Astrocyte of the spinal cord (primary cell): Measurements from ENCODE around the gene SCAMP4.

Experiments
- DNase-seq: peaks from one replicate; pipeline ENCODE4 v3.0.0; 2011; ENCODE audit warnings: low read depth, low spot score
- H3K4me3 ChIP-seq: 2 replicates; pipeline ENCODE4 v1.5.1; 2011; ENCODE audit warnings: low read depth, mild to moderate bottlenecking, low read length, moderate library complexity
- CTCF ChIP-seq: IDR thresholded peaks from 2 replicates; pipeline ENCODE4 v1.5.1; 2012; ENCODE audit warnings: low read depth, mild to moderate bottlenecking, low read length, inconsistent platforms
- in situ Hi-C: cut with HindIII; loops from 2 replicates; pipeline ENCODE4 v1.10.0; 2017; ENCODE audit warnings: low sequenced_read_pairs

The SCAMP4 gene

GRCh38 chr19:1911995-1912394, 6.8 kb downstream of the SCAMP4 start:
- TF ChIP-seq CTCF, result no peak
- in situ Hi-C loops, result no loop called here
- H3K4me3 ChIP-seq, result no peak overlapping the region
- no peak for DNase-seq

- no peak for DNase-seq
- in situ Hi-C loops, result no loop called here
- TF ChIP-seq CTCF, result no peak
- no peak overlapping the region for H3K4me3 ChIP-seq
Measured at GRCh38 chr19:1912760-1913505, 7.7 kb downstream of the SCAMP4 start.

DNA sequence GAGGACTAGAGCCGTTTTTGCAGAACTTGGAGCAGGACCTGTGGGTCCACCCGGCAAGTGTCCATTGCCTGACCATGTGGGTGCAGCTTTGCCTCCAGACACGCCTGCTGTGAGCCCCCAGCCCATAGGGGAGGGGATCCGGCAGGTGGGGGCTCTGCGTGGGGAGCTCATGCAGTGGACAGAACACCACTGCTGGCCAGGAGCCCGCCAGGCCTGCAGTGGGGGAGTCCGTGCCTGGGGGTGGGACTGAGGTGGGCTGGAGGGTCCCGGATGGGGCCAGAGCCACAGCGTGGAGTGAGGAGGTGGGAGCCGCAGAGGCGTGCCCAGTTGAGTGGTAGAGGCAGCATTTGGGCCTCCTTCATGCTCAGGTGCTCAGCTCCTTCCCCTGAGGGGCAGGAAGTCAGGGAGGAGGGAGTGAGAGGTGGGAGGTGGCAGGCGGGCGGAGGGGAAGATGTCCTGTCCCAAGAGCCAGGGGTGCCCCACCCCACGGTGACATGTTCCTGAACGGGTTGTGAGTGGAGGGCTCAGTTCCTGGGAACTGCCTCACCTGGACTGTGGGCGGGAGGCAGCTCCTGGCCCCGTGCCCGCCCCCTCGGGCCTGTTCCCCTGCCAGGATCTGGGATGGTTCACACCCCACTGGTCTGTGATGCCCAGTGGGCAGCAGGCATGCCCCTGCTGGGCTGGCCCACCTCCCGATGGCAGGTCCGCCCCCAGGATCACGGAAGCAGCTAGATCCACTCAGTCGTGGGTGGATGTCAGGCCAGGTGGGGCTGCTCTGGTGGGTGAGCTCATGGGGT, 8.8 kb downstream of the SCAMP4 start:
- in situ Hi-C loops, result no loop called here
- no peak for DNase-seq

DNA sequence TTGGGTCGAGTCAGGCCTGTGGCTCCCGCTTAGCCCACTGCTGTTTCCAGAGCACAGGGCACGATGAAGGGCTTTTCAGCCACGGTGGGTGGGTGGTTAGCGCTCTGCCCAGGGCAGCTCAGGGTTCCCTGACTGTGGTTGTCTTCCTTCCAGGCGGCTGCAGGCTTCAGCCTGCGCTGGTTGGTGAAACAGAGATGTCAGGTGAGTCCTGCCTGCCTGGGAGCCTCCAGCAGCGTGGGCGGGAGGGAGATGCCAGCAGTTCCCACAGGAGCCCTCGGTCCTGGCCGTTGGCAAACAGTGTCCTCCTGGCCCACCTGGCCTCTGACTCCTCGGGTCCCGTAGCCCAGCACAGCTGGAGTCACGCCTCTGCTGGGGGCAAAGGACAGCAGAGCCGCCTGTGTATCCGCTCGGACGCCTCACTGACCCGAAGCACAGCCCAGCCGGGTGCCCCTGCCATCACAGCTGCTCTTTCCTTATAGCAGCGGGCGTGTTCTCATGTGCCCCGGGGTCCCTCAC, 9.7 kb downstream of the SCAMP4 start:
- TF ChIP-seq CTCF, result no peak
- DNase-seq, result no peak
- in situ Hi-C loops, result no loop called here
- no peak overlapping the region for H3K4me3 ChIP-seq

More for the DNA sequence above, 8.8 kb downstream of the SCAMP4 start:
- H3K4me3 ChIP-seq, result no peak overlapping the region
- no peak for TF ChIP-seq CTCF

DNA sequence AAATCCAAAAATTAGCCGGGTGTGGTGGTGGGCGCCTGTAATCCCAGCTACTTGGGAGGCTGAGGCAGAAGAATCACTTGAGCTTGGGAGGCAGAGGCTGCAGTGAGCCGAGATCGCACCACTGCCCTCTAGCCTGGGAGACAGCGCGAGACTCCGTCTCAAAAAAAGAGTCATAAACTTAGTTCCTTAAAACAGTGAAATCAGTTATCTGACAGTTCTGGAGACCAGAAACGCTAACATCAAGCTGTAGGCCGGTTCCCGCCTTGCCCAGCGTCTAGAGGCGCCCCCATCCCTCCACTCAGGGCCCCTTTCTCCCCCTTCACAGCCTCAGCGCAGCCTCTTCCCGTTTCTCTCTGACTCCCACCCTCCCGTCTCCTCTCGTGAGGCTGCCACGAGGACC, 11.9 kb downstream of the SCAMP4 start:
- H3K4me3 ChIP-seq, result no peak overlapping the region
- no peak for TF ChIP-seq CTCF
- in situ Hi-C loops, result no loop called here
- no peak for DNase-seq

GRCh38 chr19:1917926-1918325, 12.7 kb downstream of the SCAMP4 start:
- no peak overlapping the region for H3K4me3 ChIP-seq
- in situ Hi-C loops, result no loop called here

More at GRCh38 chr19:1917926-1918325, 12.7 kb downstream of the SCAMP4 start:
- no peak for DNase-seq
- TF ChIP-seq CTCF, result no peak
